ENCODE measurements around the gene ADGRG1. TPM values are rescaled to one million over a fixed set of nuclear protein-coding genes. Genes with fewer than 3 reads are reported as not detected.

The ADGRG1 gene
- polyA plus RNA-seq, 1 of the 3 experiments (the other 2 are of a cell fraction), result 7.4 TPM

DNA sequence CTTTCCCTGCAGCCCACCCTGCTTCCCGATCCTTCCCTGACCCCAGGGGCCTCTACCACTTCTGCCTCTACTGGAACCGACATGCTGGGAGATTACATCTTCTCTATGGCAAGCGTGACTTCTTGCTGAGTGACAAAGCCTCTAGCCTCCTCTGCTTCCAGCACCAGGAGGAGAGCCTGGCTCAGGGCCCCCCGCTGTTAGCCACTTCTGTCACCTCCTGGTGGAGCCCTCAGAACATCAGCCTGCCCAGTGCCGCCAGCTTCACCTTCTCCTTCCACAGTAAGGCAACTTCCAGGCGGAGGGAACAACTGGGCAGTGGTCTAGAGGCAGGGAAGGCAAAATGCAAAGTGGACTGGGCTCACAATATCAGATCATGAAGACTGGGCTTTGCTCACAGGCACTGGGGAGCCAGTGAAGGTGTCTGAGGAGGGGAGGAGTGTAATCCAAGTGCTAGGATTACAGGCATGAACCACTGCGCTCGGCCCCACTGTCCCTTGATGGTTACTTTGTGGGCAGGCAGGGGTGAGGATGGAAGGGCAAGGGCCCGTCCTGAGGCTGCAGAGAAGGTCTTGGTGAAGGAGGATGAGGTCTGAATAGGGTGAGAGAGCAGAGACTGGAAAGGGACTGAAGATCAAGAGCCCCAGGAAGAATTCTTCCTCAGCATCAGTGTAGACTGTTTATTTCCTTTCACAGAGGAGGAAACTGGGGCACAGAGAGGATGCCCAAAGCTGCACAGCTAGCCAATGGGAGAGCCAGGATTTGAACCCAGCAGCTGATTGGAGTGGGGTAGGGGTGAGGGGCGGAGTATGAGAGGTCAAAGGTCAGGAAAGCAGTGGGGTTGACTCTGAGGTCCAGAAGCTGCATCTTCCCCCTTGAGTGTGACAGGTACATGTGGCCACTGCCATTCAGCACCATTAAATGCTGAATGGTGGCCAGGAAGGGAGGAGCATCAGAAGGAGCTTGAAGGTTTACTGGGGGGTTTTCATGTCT is 23.2 kb downstream of the ADGRG1 start:
- Histone ChIP-seq H3K79me2 (ENCODE audit: insufficient read depth) (no peaks in the 10 kb centered on the region), H3K27me3 (ENCODE audit: insufficient read depth) (no peaks in the 10 kb centered on the region), H3F3A (replicated peaks; ENCODE audit: insufficient read depth) (peaks cover 3% of the 10 kb centered on the region), H2AFZ (ENCODE audit: low read depth) (no peak overlapping the region), H3K4me3 (ENCODE audit: low read depth in 2 of 2, low read length in 1 of 2) (no peak overlapping the region), H3K4me2 (no peak overlapping the region), H3K9ac (no peak overlapping the region), H3K36me3 (replicated peaks in 1 of 2; ENCODE audit: control insufficient read depth in 1 of 2, insufficient read depth in 2 of 2, low read length in 1 of 2) (no peaks in the 10 kb centered on the region), H3K9me2 (no peaks in the 10 kb centered on the region), H3K27ac (ENCODE audit: low read depth in 2 of 2, low read length in 1 of 2) (no peak overlapping the region), H3K9me3 (no peaks in the 10 kb centered on the region), H3K4me1 (ENCODE audit: control insufficient read depth in 1 of 2, insufficient read depth in 2 of 2, low read depth in 1 of 2, low read length in 1 of 2) (no peaks in the 10 kb centered on the region; a peak in 1 of 4 replicates), H4K20me1 (ENCODE audit: insufficient read depth) (no peaks in the 10 kb centered on the region)
- no peak for DNase-seq
- WGBS (ENCODE audit: low lambda C conversion rate), result 83% methylated on average over 9 of the region's 10 CpGs
- POLR2A ChIA-PET, result no interaction called here
- TF ChIP-seq, protein P1, sequence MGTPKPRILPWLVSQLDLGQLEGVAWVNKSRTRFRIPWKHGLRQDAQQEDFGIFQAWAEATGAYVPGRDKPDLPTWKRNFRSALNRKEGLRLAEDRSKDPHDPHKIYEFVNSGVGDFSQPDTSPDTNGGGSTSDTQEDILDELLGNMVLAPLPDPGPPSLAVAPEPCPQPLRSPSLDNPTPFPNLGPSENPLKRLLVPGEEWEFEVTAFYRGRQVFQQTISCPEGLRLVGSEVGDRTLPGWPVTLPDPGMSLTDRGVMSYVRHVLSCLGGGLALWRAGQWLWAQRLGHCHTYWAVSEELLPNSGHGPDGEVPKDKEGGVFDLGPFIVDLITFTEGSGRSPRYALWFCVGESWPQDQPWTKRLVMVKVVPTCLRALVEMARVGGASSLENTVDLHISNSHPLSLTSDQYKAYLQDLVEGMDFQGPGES (IDR thresholded peaks at IDR 0.05; ENCODE audit: low read depth, low read length), result no peak
- TF ChIP-seq SIN3A (IDR thresholded peaks at IDR 0.05; ENCODE audit: borderline replicate concordance, low read depth, low read length) (no peak), RAD21 (IDR thresholded peaks at IDR 0.05; ENCODE audit: low read length) (0 out of 2 replicates have a peak, but pooled peaks have one; percentile 8), RXRA (IDR thresholded peaks at IDR 0.05; ENCODE audit: borderline replicate concordance, low read depth) (no peak), EP300 (IDR thresholded peaks at IDR 0.05; ENCODE audit: borderline replicate concordance in 1 of 2, low read depth in 1 of 2, low read length in 1 of 2) (no peak)
- CTCF ChIA-PET, result interaction anchor here (0.7 to 2.1 kb wide), 5 partner anchors 51 to 106 kb away, joined by 3 to 13 read pairs (median 4); no protein-coding TSS in a partner anchor

DNA sequence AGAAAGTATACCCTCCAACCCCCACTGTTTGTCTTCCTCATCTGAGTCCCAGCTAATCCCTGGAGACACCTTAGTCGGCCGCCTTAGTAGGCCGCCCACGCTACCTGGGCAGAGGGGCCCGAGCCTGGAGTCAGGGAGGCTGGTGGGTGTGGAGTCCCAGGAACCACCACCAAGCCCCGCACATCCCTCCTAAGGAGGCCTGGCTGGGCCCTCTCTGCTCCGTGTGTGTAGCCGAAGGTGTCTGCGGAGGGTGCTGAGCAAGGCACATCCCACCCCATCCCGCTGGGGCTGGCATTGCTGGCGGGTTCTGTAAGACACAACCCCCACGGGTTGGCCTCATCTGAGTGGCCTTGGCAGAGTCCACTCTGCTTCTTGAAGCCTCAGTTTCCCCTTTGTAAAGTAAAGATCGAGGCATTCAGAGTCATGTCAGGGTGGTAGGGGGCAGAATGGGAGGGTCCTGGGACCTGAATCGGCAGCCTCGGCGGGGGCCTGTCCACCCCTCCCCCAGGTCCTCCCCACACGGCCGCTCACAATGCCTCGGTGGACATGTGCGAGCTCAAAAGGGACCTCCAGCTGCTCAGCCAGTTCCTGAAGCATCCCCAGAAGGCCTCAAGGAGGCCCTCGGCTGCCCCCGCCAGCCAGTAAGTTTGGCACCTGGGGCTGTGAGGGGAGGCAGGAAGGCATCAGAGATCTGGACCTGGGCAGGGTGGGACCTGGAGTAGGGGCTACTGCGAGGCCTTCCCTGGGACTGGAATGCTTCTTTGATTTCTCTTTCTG is 24.5 kb downstream of the ADGRG1 start:
- POLR2A ChIA-PET, result no interaction called here
- CTCF ChIA-PET, result interaction anchor here (0.9 to 2.1 kb wide), 6 partner anchors 13 to 105 kb away, joined by 3 to 13 read pairs (median 4); no protein-coding TSS in a partner anchor
- Histone ChIP-seq H3K4me2 (no peak overlapping the region), H4K20me1 (ENCODE audit: insufficient read depth) (no peaks in the 10 kb centered on the region), H3K9me3 (no peaks in the 10 kb centered on the region), H3F3A (replicated peaks; ENCODE audit: insufficient read depth) (peaks cover 3% of the 10 kb centered on the region), H3K9me2 (no peaks in the 10 kb centered on the region), H3K27me3 (ENCODE audit: insufficient read depth) (no peaks in the 10 kb centered on the region), H3K27ac (ENCODE audit: low read depth in 2 of 2, low read length in 1 of 2) (no peak overlapping the region), H3K36me3 (replicated peaks in 1 of 2; ENCODE audit: control insufficient read depth in 1 of 2, insufficient read depth in 2 of 2, low read length in 1 of 2) (no peaks in the 10 kb centered on the region), H3K4me3 (ENCODE audit: low read depth in 2 of 2, low read length in 1 of 2) (no peak overlapping the region), H3K4me1 (ENCODE audit: control insufficient read depth in 1 of 2, insufficient read depth in 2 of 2, low read depth in 1 of 2, low read length in 1 of 2) (no peaks in the 10 kb centered on the region; a peak in 1 of 4 replicates), H3K9ac (no peak overlapping the region), H2AFZ (ENCODE audit: low read depth) (no peak overlapping the region), H3K79me2 (ENCODE audit: insufficient read depth) (no peaks in the 10 kb centered on the region)
- WGBS (ENCODE audit: low lambda C conversion rate), result 87% methylated on average over 7 of the region's 23 CpGs
- no peak for TF ChIP-seq RCOR1 (IDR thresholded peaks at IDR 0.05; ENCODE audit: low read length)
- no peak for TF ChIP-seq YY1 (IDR thresholded peaks at IDR 0.05; ENCODE audit: low read depth)
- no peak for TF ChIP-seq TCF12 (IDR thresholded peaks at IDR 0.05)
- no peak for TF ChIP-seq RAD21 (IDR thresholded peaks at IDR 0.05; ENCODE audit: low read length)
- DNase-seq, result no peak
